SH-SY5Y (cell line): ENCODE measurements around the gene PPP6R1.
A peak's percentile ranks its signal among the peaks of the same experiment; 100 is the strongest.

ENCODE experiments used
- GATA2 ChIP-seq: IDR thresholded peaks from 2 replicates; pipeline ENCODE4 v1.6.1; 2011; ENCODE audit warnings: mild to moderate bottlenecking, low read depth, low read length
- GATA3 ChIP-seq: IDR thresholded peaks from 2 replicates; pipeline ENCODE4 v1.6.1; 2011; ENCODE audit warnings: low read depth, mild to moderate bottlenecking, low read length, moderate library complexity

Gene PPP6R1

DNA sequence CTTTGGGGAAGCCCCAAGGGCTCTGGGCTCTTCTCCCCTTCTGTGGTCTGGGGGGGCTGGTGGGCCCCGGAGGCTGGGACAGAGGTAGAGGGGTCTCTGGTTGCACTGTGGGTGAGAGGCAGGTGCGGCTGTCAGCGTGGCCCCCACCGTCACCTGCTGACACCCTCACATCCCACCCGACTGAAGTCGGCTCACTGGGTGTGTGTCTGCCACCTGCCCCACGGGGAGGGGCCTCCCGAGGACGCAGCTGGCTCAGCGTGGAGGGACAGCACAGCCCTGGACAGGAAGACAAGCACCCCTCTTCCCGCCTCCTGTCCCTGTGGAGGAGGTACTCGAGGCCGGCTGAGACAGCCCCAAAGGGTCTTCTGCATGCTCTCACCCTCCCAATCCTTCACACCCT lies 28.0 kb downstream of the PPP6R1 start:
- TF ChIP-seq GATA3, result no peak
- no peak for TF ChIP-seq GATA2

DNA sequence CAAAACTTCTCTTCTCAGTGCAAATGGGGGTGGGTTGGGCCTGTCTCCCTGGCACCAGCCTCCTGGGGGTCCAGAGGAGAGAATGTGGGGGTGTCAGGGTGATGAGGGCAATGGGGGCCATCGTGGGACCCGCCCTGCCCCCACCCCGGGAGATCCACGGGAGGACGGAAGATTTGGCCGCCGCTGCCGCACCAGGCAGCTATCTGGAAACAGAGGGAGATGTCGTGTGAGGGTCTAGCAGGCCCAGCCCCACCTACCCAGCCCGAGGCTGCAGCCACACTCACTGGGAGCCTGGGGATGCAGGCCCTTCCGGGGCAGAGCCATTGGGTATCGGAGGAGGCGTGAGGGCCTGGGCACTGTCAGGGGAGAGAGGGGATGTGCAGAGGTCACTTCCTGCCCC lies 28.5 kb downstream of the PPP6R1 start:
- TF ChIP-seq GATA2, result no peak
- no peak for TF ChIP-seq GATA3

GRCh38 chr19:55229789-55230182 lies 29.0 kb downstream of the PPP6R1 start:
- TF ChIP-seq GATA2 (no peak), GATA3 (no peak)

DNA sequence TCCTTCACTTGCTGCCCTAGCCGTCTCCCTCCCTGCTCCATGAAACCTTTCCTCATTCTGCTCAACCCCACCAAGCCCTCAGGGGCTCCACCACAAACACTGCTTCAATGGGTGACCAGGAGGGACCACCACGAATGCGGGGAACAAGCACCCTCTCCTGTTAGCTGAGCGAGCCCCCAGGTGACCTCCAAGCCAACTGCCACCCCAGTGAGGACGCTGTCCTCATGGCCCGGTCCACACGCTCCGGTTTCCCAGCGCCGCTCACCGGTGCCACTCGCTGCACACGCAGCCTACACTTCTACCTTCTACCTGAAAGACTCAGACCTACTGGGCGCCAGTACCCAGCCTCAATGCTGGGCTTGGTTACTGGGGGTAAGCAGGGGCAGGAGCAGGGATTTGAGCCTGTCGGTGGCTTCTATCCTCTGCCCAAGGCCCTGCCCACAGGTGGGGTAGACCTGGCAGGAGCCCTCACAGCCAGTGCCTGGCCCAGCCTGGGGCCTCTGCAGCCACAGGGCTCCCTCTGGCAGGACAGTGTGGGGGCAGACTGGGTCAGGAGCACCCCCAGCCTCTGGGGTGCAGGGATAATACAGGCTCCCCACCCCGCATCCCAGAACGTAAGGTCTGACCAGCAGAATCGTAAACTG lies 29.6 kb downstream of the PPP6R1 start:
- TF ChIP-seq GATA3 (no peak), GATA2 (no peak)

DNA sequence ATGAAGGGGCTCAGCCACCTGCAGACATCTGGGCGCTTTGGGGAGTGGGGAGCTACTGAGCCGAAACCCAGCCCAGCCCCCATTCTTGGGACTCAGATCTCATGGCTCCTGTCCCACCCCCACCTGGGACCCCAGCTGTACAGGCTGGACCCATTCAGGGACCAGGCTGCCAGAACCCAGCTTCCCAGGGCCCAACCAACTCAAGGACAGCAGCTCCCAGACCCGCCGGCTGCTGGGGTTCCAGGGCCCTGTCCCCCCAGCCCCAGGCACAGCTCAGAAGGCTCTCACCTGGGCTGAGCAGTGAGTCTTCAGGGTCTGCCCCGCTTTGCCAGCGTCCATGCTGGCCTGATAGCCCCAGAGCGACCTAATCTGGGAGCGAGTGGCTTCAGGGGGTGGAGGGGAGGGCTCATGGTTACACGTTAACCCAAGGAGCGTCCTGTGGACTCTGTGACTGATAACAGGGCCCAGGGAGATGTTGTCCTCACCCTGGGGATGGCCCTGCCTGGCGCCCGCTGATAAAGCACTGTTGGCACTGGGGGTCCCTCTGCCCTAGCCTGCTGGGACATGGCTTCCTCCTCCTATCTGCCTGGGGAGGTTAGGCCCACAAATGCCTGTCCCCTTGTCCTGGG lies 30.3 kb downstream of the PPP6R1 start, which contains the start of gene TMEM86B:
TSS of gene TMEM86B (minus strand) at position 361 of the 629 bp plus-strand sequence. CDS start at position 339, 22 bp downstream.
- no peak for TF ChIP-seq GATA2
- no peak for TF ChIP-seq GATA3

- TF ChIP-seq GATA3 (no peak), GATA2 (peak; percentile 26; the same call in 1 of the 2 replicates)
Measured at GRCh38 chr19:55228015-55228391, 30.8 kb downstream of the PPP6R1 start.

GRCh38 chr19:55227241-55228014 lies 31.4 kb downstream of the PPP6R1 start:
- TF ChIP-seq GATA2, result no peak
- no peak for TF ChIP-seq GATA3

- no peak for TF ChIP-seq GATA3
- TF ChIP-seq GATA2, result no peak
Measured at GRCh38 chr19:55226788-55227187, 32.0 kb downstream of the PPP6R1 start.

DNA sequence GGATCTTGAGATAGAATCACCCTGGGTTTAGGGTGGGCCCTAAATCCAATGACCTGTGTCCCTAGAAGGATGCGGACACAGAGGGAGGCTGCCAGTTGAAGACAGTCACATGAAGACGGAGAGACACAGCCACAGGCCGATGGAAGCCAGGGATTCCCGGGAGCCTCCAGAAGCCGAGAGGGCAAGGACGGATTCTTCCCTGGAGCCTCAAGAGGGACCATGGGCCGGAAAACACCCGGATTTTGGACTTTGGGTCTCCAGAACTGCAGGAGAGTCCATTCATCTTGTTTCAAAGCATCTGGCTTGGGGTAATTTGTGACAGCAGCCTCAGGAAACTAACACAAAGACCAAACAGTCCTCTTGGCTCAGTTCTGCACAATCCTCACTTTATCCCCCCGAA lies 32.5 kb downstream of the PPP6R1 start:
- no peak for TF ChIP-seq GATA2
- TF ChIP-seq GATA3, result no peak

DNA sequence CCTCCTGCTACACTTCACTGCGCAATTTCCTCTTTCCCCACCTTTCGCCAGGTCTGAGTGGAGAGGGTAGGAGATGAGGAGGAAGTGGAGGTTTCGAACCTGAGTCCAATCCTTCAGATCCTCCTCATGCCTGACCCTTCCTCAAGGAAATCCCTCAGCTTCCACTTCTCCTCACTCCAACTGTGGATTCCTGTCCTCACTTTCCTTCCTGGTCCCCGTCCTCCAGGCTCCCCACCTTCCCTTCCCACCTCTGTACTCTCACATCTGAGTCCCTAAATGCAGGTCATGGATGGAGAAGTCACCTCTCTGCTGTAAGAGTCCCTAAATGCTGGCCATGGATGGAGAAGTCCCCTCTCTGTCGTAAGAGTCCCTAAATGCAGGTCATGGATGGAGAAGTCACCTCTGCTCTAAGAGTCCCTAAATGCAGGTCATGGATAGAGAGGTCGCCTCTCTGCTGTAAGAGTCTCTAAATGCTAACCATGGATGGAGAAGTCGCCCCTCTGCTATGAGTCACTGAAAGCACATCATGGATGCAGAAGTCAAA lies 33.3 kb downstream of the PPP6R1 start:
- TF ChIP-seq GATA3, result no peak
- TF ChIP-seq GATA2, result no peak

DNA sequence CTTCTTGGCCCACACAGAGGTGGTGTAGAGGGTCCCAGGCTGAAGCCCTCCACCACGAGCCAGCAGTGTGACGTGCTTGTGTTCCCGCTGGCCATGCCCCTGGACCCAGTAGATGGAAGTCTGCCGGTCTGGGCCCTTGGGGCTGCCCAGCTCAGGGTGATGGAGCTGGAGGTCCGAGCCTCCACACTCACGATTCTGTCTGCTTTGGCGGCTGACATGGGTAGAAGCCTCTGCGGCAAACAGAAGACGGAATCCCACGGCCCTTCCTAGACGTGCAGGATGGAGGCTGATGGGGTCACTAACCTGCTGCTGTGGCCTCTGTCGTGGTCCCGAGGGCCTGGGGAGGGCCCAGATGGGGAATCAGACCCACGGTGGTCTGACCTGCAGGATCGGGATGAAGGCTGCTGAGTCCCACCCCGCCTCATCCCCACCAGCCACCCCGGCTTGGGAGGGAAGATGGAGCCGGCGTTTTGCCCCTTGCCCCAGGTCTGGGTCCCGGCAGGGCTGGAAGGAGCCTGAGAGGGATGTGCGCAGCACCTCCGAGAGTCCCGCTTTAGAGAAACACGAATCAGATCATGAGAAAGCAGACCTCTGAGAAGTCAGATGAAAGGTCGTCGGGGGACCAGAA lies 34.7 kb downstream of the PPP6R1 start:
- TF ChIP-seq GATA2 (no peak), GATA3 (no peak)

GRCh38 chr19:55223291-55224037 lies 35.4 kb downstream of the PPP6R1 start:
- no peak for TF ChIP-seq GATA3
- no peak for TF ChIP-seq GATA2

- no peak for TF ChIP-seq GATA2
- no peak for TF ChIP-seq GATA3
Measured at GRCh38 chr19:55220525-55220924, 38.3 kb downstream of the PPP6R1 start.

DNA sequence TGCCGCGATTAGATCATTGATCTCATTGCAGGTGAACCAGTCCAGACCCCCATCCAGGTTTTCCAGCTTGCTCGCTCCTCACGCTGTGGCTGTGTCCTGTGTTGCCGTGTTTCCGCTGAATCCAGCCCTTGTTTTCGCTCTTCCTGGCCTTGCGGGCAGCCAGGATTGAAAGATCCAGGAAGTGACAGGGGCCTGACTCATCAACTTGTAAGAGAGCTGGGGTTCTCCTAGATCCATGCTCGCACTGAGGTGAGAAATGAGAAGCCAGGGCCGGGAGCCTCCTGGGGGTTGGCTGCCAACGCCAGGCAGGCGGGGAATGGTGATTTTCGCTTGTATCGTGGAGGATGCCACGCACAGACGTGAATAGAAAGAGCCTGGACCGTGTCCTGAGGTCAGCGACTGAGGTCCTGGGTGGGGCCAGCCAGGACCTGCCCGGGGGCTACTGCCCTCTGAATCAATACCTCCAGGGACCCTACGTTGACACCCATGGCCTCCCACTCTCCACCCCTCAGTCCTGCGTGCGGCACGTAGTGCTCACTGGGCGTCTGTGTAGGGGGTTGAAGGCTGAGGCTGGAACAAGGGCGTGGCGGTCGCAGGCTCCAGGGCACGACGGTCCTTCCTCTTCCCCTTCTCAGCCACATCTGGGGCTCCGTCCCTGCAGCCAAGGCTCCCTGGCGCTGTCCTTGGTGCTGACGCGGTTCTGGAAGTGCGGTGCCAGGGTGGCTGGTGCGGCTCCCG lies 42.2 kb downstream of the PPP6R1 start:
- TF ChIP-seq GATA3 (no peak), GATA2 (peak; percentile 79)
